Hindlimb muscle (tissue), 1 donor: ENCODE data around the gene ZNF654. TPM values are rescaled to one million over a fixed set of nuclear protein-coding genes. Genes with fewer than 3 reads are reported as not detected.

Experiments used
- polyA plus RNA-seq: library from polyadenylated mRNA; unstranded; fragments of 120-200 nt; gene quantifications from one replicate; pipeline ENCODE4 v1.2.1, GENCODE V29; 2013; ENCODE audit not compliant: insufficient read length

Gene ZNF654
- polyA plus RNA-seq, 1 donor = 9.2 TPM

Other genes with a start within 250 kb of the ZNF654 start
- gene CGGBP1, start 250 bp upstream of the ZNF654 start, polyA plus RNA-seq = 70.8 TPM
- 14.0 TPM for gene C3orf38, start 90.7 kb downstream of the ZNF654 start, polyA plus RNA-seq